ENCODE data around the gene CPLX3. TPM values are rescaled to one million over a fixed set of nuclear protein-coding genes. Genes with fewer than 3 reads are reported as not detected.
A peak's percentile ranks its signal among the peaks of the same experiment; 100 is the strongest.

CPLX3 gene
- polyA plus RNA-seq, 3 donors, result not detected

DNA sequence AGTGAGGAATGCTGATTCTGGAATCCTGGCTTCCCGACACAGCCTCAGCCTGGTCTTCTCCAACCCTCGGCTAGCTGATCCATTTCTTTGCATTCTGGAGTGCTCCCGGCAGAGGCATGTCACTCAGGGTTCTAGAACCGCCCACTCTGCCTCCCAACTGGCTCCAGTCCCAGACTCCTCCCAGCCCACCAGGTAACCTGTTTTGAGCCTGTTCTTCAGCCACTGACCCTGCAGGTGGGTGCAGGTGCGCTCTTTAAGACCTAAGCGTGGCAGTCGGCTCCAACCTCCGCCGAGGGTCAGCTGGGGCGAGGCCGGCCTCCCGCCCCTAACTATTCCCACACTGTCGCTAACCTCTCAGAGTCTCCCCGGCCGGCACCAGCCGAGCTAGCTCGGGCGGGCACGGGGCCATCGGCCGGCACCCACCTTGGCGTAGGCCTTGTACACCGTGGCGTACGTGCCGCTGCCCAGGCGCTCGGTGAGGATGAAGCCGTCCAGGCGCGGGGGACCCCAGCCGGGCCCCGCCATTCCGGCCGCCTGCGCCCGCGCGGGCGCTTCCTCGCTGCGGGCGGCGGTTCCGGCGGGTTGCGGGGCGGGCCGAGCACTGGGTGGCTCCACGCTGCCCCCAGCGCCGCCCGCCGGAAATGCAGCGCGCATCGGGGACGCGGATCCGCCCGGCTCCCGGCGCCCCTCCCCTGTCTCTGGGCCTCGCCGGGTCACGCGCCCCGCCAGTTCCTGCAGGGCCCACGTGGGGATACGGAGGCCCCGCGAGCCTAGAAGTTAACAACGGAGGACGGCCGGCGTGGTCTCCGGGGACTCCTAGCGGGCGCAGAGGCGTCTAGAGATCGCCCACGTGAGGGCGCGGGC, 16.4 kb downstream of the CPLX3 start, which contains the start of gene ULK3:
Gene ULK3 (minus strand): TSS at position 576 of the 864 bp plus-strand sequence. CDS start 51 bp downstream, at position 525.
- DNase-seq (ENCODE audit: low read depth in 3 of 3, low spot score in 2 of 3), result peak; percentile 62 to 80 (median 69)

DNA sequence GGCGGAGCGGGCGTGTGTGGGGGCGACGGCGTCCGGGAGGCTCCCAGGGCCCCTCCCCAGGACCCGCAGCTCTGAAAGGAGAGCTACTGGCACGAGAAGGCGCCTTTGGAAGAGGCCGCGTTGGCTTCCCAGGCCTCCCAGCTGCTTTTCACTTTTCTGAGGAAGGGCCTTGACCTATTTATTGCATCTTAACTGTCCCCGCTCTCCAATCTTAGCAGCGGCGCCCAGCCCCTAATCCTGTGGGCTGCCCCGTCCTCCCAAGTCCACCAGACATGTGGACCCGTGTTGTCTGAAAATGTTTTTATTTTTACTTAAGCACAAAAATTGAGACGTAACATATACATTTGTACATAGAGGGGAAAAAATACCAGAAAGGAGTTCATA, 17.0 kb downstream of the CPLX3 start:
- no peak for DNase-seq (ENCODE audit: low read depth in 3 of 3, low spot score in 2 of 3)

DNA sequence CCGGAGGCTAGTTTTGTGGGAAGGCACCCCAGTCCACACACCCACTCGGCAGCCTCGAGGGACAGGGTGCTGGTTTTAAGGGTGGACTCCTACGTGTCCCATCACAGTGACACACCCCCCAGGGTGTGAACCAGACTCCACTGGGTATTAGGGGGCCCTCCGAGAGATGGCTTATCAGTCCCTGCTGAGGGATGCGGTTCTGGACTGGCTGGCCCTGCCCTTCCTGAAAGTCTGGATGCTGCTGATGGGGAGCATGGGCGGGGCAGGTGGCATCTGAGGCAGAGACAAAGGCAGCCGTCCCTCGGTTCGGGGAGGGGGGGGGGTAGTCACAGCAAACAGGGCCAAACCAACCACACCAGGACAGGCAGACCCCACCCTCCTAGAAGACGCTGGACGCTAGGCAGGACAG, 17.5 kb downstream of the CPLX3 start:
- no peak for DNase-seq (ENCODE audit: low read depth in 3 of 3, low spot score in 2 of 3)

DNA sequence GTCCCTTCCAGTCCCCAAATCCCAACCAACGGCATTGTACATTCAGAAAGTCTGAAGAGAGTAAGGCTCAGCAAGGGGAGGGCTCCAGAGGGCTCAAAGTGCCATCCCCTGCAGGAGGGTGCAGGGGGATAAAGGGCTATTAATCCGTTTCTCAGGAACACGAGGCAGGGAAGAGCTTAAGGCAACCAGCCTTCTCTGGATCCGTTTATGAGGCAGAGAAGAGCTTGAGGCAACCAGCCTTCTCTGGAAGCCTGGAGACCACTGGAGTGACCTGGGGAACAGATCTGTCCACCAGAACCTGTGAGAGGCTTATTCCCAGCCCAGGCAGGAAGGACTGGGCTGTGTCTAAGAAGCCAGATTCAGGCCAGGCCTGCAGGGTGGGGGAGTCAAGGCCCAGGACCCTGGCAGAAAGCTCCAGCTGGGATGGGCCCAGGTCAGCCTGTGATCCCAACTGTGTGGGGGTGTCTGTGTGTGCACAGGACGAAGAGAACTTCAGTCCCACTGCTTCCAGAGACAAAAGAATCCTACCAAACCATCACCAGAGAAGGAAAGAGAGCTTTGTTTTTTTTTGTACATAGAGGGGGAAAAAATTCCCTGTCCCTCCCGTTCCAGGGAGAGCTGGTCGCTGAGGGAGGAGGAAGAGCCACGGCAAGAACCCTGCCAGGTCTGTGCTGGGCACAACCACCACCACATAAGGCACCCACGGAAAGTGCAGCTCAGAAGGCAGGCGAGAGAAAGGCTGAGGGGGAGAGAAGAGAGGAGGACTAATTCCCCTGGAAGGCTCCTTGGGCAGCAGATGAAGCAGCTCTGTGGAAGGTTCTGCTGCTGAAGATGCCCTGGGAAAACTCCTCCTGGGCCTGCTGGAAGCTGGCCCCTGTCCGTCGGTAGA, 18.1 kb downstream of the CPLX3 start:
- DNase-seq (ENCODE audit: low read depth in 3 of 3, low spot score in 2 of 3), result no peak

DNA sequence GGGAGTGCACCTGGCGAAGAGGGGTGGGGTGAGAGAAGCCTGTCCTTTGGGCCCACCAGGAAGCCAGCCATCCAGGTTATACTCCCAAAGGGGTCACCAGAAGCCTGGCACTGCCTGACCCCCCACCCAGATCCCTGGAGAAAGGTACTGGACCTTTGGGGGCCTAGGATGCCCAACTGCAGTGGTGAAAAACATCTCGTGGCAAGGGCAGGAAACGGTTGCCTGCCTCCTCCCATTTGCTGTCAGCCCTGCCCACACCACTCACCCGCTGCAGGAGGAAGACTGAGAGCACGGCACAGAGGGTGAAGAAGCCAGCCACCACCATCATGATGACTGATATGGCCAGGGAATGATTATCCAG, 18.8 kb downstream of the CPLX3 start:
- DNase-seq (ENCODE audit: low read depth in 3 of 3, low spot score in 2 of 3), result no peak

DNA sequence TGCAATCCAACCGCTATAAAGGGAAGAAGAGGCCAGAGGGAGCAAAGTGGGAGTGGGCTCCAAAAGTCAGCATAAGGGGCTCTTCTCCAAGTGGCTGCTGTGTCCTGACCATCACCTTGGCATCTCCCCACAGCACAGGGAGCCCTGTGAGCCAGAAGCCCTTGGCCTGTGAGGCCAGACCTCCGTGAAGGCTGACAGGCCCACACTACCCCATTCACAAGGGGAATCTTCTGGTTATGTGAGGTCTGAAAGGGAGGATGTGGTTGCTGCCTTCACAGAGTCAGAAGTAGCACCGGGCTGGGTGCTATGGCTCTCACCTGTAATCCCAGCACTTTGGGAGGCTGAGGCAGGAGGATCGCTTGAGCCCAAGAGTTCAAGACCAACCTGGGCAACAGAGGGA, 19.2 kb downstream of the CPLX3 start:
- no peak for DNase-seq (ENCODE audit: low read depth in 3 of 3, low spot score in 2 of 3)

DNA sequence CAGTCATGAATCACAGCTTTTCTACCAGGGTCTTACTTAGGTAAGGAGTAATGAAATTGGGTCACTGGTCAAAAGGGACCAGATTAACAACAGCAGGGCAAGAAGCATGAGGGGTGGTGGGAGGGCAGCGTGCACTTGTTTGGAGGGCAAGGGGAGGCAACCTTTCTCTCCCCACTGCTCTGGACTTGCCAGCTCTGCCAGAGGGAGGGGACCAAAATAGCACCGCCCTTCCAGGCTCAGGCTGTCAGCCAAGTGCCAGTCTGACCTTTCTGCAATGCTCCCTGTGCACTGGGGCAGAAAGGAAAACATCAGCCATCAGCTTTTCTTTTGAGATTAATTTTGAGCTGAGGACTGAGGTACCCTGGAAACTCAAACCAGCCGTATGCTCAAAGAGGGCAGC, 21.0 kb downstream of the CPLX3 start:
- no peak for DNase-seq (ENCODE audit: low read depth in 3 of 3, low spot score in 2 of 3)

DNA sequence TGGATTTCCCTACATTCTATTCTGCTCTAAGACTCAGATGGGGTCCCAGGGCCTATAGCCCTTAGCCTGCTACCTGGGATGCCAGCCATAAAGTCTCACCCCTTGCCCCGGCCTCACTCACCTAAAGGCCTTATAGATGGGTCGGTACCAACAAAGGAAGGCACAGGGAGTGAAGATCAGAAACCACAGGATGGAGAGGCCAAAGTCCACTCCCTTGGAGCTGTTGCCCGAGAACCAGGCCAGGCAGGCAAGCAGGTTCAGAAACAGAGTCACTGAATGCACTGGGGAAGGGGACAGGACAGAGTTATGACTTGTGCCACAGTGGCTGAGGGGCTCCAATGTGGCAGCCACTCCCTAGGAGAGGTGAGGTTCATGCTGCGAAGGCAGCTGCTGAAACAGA, 24.0 kb downstream of the CPLX3 start:
- DNase-seq (ENCODE audit: low read depth in 3 of 3, low spot score in 2 of 3), result no peak

DNA sequence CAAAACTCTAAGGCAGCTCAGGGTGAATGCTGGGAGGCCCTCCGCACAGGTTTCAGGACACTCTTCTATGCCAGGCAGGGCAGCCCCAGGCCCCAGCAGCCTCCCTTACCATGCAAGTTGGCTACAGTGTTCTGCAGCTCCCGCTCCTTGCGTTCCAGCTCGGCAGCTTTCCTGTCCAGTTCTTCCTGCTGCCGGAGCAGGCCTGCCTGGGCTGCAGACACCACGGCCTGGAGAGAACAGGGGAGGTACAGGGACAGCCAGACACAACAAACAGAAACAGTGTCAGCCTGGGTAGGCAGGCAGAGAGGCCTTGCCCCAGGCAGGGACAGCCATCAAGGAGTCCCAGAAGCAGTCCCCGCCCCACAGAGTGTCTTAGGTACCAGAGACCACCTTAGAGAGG, 25.5 kb downstream of the CPLX3 start:
- DNase-seq (ENCODE audit: low read depth in 3 of 3, low spot score in 2 of 3), result no peak

DNA sequence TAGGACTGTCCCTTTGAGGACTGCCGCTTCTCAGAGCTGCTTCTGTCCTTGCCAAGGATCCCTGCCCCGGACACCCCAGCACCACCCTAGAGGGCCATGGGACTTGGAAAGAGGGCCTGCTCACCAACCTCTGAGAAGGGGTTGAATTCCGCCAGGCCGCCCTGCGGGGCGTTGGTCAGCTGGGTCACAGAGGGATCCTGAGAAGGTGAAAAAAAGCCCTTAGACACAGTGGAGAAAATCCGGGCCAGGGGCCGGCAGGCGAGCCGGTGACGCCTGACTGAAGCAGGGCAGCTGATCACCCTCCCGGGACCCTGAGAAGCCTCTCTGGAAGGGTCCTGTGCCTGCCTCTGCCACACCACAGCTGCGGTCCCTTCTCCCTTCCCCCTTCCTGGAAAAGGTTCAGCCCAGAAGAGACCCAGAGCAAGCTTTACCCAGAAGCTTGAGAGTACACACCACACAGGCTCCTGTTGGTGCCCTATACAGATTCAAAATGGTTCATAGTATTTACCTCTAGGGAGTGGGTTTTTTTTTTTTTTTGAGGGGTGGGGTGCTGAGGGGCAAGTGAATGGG, 28.1 kb downstream of the CPLX3 start:
- DNase-seq (ENCODE audit: low read depth in 3 of 3, low spot score in 2 of 3), result no peak

DNA sequence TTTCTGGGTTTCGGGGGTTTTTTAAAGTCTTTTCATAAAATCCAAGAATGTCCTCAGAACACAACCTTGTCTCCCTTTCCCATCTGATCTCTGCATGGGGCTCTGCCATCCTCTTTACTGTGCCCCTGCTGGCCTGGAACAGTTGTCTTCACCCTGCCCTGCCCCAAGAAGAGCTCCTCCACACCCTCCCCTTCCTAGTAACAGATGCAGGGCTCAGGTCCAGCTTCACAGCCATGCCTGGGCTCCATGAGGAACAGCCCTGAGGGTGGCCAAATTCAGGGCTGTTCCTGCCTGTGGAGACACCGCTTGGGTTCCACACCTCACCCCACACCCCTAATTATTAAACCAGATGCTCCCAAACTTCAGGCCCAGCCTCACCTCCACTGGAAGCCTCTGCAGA, 29.4 kb downstream of the CPLX3 start:
- DNase-seq (ENCODE audit: low read depth in 3 of 3, low spot score in 2 of 3), result no peak

DNA sequence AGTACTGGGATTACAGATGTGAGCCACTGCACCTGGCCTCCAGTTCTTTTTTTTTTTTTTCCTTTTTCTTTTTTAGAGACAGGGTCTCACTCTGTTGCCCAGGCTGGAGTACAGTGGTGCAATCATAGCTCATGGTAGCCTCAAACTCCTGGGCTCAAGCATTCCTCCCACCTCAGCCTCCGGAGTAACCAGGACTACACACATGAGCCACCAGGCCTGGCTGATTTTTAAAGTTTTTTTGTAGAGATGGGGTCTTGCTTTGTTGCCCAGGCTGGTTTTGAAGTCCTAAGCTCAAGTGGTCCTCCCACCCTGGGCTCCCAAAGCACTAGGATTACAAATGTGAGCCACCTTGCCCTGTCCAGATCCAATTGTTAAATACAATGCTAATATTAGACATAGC, 30.1 kb downstream of the CPLX3 start:
- no peak for DNase-seq (ENCODE audit: low read depth in 3 of 3, low spot score in 2 of 3)

DNA sequence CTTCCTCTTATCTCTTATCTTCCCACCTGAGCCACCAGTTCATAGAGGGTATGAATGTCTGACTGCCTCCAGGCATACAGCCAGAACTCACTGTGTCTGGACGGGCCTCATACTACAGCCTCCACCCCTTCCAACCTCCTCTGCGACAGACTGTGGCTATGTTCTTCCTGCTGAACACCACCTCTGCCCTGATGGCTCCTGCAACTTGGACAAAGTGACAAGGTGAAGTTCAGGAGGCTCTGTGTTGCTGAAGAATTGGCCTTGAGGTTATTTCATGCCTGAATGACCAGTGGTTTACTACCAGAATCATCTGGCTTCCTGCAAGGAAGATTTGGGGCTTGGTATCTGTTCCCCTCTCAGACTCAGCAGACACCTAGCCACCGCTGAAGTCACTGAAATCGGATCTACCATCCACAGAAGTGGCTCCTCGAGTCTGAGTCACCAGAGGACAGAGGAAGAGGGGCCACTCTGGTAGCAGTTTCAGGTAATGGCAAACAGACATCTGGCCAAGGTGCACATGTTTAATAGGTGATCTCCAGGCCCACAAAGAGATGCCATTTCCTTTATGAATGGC, 30.7 kb downstream of the CPLX3 start:
- no peak for DNase-seq (ENCODE audit: low read depth in 3 of 3, low spot score in 2 of 3)

DNA sequence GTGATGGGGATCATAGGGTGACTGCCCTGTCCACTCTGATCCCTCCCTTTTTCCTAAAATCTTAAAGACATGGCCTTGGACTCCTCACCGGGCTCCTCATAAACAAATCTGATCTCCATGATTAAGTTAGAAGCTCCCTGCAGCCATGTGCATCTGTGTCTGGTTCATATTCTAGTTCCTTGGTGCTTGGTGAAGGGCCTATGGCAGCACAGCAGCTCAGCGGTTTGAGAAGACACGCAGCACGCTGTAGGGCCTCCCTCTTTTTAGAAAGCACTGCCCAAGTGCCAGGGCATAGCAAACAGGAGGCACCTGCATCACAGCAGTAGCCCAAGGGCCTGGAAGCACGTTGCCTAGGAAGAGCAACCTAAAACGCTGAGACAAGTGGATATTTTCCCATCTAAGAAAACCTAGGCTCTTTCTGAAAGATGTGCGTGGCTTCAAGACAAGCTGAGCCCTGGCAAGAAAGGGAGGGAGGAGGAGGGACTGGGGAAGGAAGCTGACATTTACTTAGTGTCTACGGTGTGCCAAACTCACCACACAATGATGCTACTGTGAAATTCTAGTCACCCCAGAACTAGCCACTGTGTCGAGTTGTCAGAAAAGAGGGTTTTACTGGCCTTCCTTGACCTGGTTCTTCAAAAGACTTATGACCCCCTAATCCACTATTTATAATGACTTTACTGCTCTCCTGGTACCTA, 31.4 kb downstream of the CPLX3 start:
- DNase-seq (ENCODE audit: low read depth in 3 of 3, low spot score in 2 of 3), result no peak

DNA sequence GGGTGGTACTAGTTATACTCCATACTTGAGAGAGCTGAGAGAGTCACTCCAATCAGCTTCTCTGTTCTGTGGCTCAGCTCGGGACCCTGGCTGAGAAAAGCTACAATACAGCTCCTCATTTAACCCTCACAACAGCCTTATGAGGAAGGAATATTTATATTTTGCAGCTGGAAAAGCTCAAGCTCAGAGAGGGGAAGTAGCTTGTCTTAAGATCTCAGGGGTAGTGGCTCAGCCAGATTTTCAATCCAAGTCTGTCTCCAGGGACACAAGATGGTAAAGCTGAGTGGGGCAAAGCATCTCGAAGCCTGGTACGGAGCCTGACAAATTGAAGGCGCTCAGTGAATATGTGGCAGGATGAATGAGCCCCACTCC, 31.9 kb downstream of the CPLX3 start:
- no peak for DNase-seq (ENCODE audit: low read depth in 3 of 3, low spot score in 2 of 3)

DNA sequence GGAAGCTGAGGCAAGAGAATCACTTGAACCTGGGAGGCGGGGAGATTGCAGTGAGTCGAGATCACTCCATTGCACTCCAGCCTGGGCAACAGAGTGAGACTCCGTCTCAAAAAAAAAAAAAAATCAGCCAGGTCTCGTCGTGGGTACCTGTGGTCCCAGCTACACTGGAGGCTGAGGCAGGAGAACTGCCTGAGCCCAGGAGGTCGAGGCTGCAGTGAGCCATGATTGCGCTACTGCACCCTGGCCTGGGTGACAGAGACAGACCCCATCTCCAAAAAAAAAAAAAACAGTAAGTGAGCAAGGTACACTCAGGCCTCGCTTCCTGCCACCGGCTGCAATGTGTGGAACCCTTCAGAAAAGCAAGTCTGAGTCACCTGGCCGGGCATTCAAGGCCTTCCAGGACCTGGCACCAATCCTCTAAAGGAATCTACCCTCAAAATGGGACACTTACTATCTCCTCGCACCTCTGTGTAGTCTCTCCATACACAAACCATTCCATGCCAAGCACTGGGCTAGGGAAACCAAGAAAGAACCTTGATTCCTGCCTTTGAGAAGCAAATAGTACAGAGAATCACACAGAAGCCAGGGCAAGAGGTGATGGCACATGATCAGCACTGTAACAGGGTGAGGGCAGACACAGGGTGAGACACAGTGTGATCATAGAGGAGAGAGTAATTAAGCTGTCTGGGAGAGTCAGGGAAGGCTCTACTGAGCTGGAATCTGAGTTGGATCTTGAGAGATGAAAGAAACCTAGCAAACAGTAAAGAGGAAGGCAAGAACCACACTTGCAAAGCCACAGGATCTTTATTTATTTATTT, 37.0 kb downstream of the CPLX3 start:
- DNase-seq (ENCODE audit: low read depth in 3 of 3, low spot score in 2 of 3), result no peak

DNA sequence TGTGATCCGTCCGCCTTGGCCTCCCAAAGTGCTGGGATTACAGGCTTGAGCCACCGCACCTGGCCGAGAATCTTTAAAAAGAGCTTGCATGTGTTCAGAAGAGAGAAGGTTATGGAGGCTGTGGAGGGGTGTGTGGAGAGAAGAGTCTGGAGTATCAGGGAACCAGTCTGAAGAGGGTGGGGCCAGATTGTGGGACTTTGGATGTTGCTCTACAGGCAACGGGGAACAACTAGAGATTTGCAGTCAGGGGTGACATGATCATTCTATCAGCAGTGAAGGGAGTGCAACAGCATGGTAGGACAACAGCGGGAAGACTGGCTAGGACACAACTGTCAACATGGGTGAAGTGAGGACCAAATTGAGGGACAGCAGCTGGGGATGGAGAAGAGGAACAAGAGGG, 37.9 kb downstream of the CPLX3 start:
- DNase-seq (ENCODE audit: low read depth in 3 of 3, low spot score in 2 of 3), result no peak

DNA sequence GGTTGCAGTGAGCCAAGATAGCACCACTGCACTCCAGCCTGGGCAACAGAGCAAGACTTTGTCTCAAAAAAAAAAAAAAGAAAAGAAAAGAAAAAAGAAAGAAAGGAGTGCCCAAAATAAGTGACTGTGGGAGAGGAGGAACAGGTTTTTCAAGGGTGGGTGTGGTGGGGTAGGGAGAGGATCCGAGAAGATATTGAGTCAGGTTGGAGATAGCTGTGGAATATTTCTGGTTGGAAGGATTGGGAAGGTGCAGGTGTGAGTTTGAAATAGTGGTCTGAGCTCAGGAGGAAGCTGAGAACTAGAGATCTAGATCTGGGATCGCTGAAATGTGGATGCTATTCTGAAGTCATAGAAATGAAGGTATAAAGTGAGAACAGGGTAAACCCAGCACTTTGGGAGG, 38.9 kb downstream of the CPLX3 start:
- no peak for DNase-seq (ENCODE audit: low read depth in 3 of 3, low spot score in 2 of 3)

DNA sequence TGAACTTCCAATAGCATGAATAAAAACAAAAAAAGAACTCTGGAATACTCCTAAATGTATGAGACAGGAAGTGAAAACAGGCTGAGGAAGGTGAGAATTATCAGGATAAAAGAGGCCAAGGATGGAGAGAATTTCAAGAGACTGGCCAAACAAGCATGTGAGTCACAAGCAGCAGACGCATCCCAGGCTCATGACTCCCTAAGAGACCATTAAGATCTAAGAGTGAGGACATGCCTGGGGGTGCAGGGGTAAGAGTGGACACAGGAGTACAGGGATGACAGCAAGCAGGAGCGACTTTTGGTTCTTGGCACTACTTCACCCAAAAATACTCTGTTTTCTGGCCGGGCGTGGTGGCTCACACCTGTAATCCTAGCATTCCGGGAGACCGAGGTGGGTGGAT, 39.7 kb downstream of the CPLX3 start:
- DNase-seq (ENCODE audit: low read depth in 3 of 3, low spot score in 2 of 3), result no peak

Measured in right renal cortex interstitium (tissue), 3 donors.